ENCODE results near the gene EPHB2. TPM values are rescaled to one million over a fixed set of nuclear protein-coding genes. Genes with fewer than 3 reads are reported as not detected.

Gene EPHB2
- total and polyA plus RNA-seq, 11 donors, result 0.11 to 6.3 (median 0.70) TPM

GRCh38 chr1:22920026-22920733 lies 209.5 kb downstream of the EPHB2 start:
- Histone ChIP-seq H3K36me3 (no peaks in the 10 kb centered on the region), H3K27ac (peak overlapping the region in 1 of 12 donors; percentile 50), H3K4me3 (no peak overlapping the region), H3K27me3 (peaks cover 0 to 8% (median 0%) of the 10 kb centered on the region in 9 donors), H3K4me1 (peaks cover 0 to 19% (median 0%) of the 10 kb centered on the region in 12 donors), H3K9me3 (no peaks in the 10 kb centered on the region)
- intact Hi-C loops (cut with DNase I), result loop anchor here in 4 of 10 donors (10.0 kb wide), 2 partner anchors 215 to 245 kb away; no protein-coding TSS in a partner anchor
- DNase-seq (no peak), ATAC-seq (no peak)
- 65 to 79% (median 71%) methylated on average over 6 of the region's 6 CpGs for WGBS, 4 donors
- no peak for TF ChIP-seq POLR2A (IDR thresholded peaks at IDR 0.05)
- TF ChIP-seq, protein P1, sequence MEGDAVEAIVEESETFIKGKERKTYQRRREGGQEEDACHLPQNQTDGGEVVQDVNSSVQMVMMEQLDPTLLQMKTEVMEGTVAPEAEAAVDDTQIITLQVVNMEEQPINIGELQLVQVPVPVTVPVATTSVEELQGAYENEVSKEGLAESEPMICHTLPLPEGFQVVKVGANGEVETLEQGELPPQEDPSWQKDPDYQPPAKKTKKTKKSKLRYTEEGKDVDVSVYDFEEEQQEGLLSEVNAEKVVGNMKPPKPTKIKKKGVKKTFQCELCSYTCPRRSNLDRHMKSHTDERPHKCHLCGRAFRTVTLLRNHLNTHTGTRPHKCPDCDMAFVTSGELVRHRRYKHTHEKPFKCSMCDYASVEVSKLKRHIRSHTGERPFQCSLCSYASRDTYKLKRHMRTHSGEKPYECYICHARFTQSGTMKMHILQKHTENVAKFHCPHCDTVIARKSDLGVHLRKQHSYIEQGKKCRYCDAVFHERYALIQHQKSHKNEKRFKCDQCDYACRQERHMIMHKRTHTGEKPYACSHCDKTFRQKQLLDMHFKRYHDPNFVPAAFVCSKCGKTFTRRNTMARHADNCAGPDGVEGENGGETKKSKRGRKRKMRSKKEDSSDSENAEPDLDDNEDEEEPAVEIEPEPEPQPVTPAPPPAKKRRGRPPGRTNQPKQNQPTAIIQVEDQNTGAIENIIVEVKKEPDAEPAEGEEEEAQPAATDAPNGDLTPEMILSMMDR (IDR thresholded peaks at IDR 0.05), result no peak

DNA sequence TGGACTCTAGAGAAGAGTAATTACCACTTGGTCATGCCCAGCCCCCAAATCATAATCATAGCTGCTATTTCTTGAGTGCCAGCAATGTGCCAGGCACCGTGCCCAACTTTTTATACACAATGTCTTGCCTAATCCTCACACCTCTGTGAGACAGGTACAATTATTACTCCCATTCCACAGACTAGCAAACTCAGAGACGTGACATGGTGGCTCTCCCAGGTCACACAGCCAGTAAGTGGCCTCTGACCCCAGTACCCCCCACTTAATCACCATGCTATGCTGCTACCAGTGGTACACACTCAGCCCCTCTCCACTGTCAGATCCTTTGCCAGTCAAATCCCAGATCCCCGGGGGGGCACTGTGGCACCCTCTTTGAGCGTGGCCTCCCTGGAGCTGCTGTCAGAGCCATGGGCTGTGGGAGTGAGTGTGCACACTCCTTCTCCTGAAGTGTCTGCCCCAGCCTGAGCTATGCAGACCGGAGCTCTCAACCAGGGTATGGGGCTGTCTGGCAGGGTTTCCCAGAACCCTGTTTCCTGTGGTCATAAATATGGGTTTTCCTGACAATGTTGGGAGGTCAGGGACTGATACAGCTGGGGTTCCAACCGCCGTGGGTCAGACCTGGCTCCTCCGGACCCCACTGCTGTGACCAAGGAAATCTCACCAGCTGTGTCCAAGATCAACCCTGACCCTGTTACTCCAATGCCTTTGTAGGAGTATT lies 210.3 kb downstream of the EPHB2 start:
- H3K4me3 ChIP-seq, result no peak overlapping the region
- ATAC-seq (peak; percentile 25 to 76 (median 60)), DNase-seq (peak in 2 of 5 donors; percentile 42 to 45)
- intact Hi-C loops (cut with DNase I), result loop anchor here in 4 of 10 donors (10.0 kb wide), 2 partner anchors 216 to 246 kb away; no protein-coding TSS in a partner anchor
- H3K36me3 ChIP-seq, result no peaks in the 10 kb centered on the region
- peak overlapping the region in 9 of 12 donors; percentile 41 to 77 (median 68) for H3K27ac ChIP-seq
- H3K9me3 ChIP-seq, result no peaks in the 10 kb centered on the region
- TF ChIP-seq, protein P1 (IDR thresholded peaks at IDR 0.05), result no peak
- TF ChIP-seq POLR2A (IDR thresholded peaks at IDR 0.05), result no peak
- peaks cover 0 to 13% (median 0%) of the 10 kb centered on the region in 9 donors for H3K27me3 ChIP-seq
- H3K4me1 ChIP-seq, result peaks cover 0 to 19% (median 0%) of the 10 kb centered on the region in 12 donors
- 56 to 67% (median 57%) methylated on average over 8 of the region's 8 CpGs for WGBS, 4 donors

- Histone ChIP-seq H3K27me3 (peaks cover 0 to 14% (median 0%) of the 10 kb centered on the region in 9 donors), H3K4me1 (peaks cover 0 to 19% (median 0%) of the 10 kb centered on the region in 12 donors), H3K27ac (peak overlapping the region in 9 of 12 donors; percentile 41 to 77 (median 68)), H3K4me3 (no peak overlapping the region), H3K9me3 (no peaks in the 10 kb centered on the region), H3K36me3 (no peaks in the 10 kb centered on the region)
- intact Hi-C loops (cut with DNase I), result loop anchor here in 4 of 10 donors (10.0 kb wide), 2 partner anchors 217 to 247 kb away; no protein-coding TSS in a partner anchor
- DNase-seq, result no peak
- ATAC-seq, result peak; percentile 63 to 83 (median 80)
- TF ChIP-seq, protein P1 (IDR thresholded peaks at IDR 0.05), result no peak
- no peak for TF ChIP-seq POLR2A (IDR thresholded peaks at IDR 0.05)
- 54 to 57% (median 55%) methylated on average over 8 of the region's 8 CpGs for WGBS, 4 donors
Measured at GRCh38 chr1:22921452-22922126, 210.9 kb downstream of the EPHB2 start.
